Hepatocyte (in vitro differentiated cells): ENCODE data around the gene SSC5D. TPM values are rescaled to one million over a fixed set of nuclear protein-coding genes. Genes with fewer than 3 reads are reported as not detected.
A peak's percentile ranks its signal among the peaks of the same experiment; 100 is the strongest.

Experiments
- DNase-seq: peaks from one replicate; pipeline ENCODE4 v3.0.0-alpha.2; 2016; ENCODE audit warnings: low spot score
- H2AFZ ChIP-seq: fragments of 200-600 bp; sonication (generic); 2 replicates; pipeline ENCODE4 v1.6.0; 2016; ENCODE audit warnings: antibody characterized with exemption, mild to moderate bottlenecking
- H3K27ac ChIP-seq: fragments of 200-600 bp; sonication (generic); 2 replicates; pipeline ENCODE4 v1.5.1; 2016; ENCODE audit warnings: mild to moderate bottlenecking
- H3K27me3 ChIP-seq: fragments of 200-600 bp; sonication (generic); 2 replicates; pipeline ENCODE4 v1.6.1; 2016
- H3K36me3 ChIP-seq: fragments of 200-600 bp; sonication (generic); replicated peaks from 2 replicates; pipeline ENCODE4 v1.5.1; 2016; ENCODE audit warnings: low read depth; ENCODE audit not compliant: insufficient read depth
- H3K4me1 ChIP-seq: fragments of 200-600 bp; sonication (generic); 2 replicates; pipeline ENCODE4 v1.5.1; 2016; ENCODE audit warnings: mild to moderate bottlenecking, moderate library complexity; ENCODE audit not compliant: insufficient read depth
- H3K4me2 ChIP-seq: fragments of 200-600 bp; sonication (generic); 2 replicates; pipeline ENCODE4 v1.6.0; 2016
- H3K4me3 ChIP-seq: fragments of 200-600 bp; sonication (generic); 2 replicates; pipeline ENCODE4 v1.5.1; 2016; ENCODE audit warnings: mild to moderate bottlenecking
- H3K79me2 ChIP-seq: fragments of 200-600 bp; sonication (generic); 2 replicates; pipeline ENCODE4 v1.6.0; 2017; ENCODE audit warnings: mild to moderate bottlenecking
- H3K9me2 ChIP-seq: fragments of 200-600 bp; sonication (generic); replicated peaks from 2 replicates; pipeline ENCODE4 v1.6.0; 2017; ENCODE audit warnings: mild to moderate bottlenecking; ENCODE audit not compliant: insufficient read depth
- H3K9me3 ChIP-seq: fragments of 200-600 bp; sonication (generic); 2 replicates; pipeline ENCODE4 v1.5.1; 2016; ENCODE audit warnings: low read depth, mild to moderate bottlenecking
- H4K20me1 ChIP-seq: fragments of 200-600 bp; sonication (generic); 2 replicates; pipeline ENCODE4 v1.6.0; 2016; ENCODE audit warnings: mild to moderate bottlenecking; ENCODE audit not compliant: insufficient read depth, poor library complexity, severe bottlenecking
- CTCF ChIP-seq: fragments of 200-600 bp; sonication (generic); IDR thresholded peaks from 2 replicates; pipeline ENCODE4 v1.5.1; 2016; ENCODE audit warnings: antibody characterized with exemption, mild to moderate bottlenecking; ENCODE audit not compliant: poor library complexity
- EZH2 ChIP-seq: fragments of 200-600 bp; sonication (generic); IDR thresholded peaks from 2 replicates; pipeline ENCODE4 v1.6.1; 2016; ENCODE audit warnings: antibody characterized with exemption, mild to moderate bottlenecking, borderline replicate concordance
- EZH2phosphoT487 ChIP-seq: fragments of 200-600 bp; sonication (generic); IDR thresholded peaks from one replicate; pipeline ENCODE4 v1.6.1; 2018; ENCODE audit warnings: antibody characterized with exemption, mild to moderate bottlenecking, low read depth, moderate library complexity; ENCODE audit not compliant: unreplicated experiment, severe bottlenecking
- WGBS: methylation state at CpG from one replicate; pipeline ENCODE4 v1.1.6; 2016; ENCODE audit warnings: low lambda C conversion rate; ENCODE audit errors: missing lambda C conversion rate; 5-methylcytosine and 5-hydroxymethylcytosine counted together
- polyA plus RNA-seq: library from polyadenylated mRNA; unstranded; fragments of >200 nt; fragmentation: Nextera tagmentation; extraction: Ambion mirVana; gene quantifications from 2 replicates; pipeline ENCODE4 v1.2.1, GENCODE V29; 2016
- total RNA-seq: library from RNA; depleted of rRNA; stranded (reverse); fragments of >200 nt; gene quantifications from 2 replicates; pipeline ENCODE4 v1.2.3, GENCODE V29; 2014

SSC5D gene
- total and polyA plus RNA-seq, 2 experiments from 2014 or later: 0.80 to 5.1 TPM

- Histone ChIP-seq H3K79me2 (no peaks in the 10 kb centered on the region), H3K9me3 (no peaks in the 10 kb centered on the region), H3K4me3 (no peak within 1 kb of the TSS), H3K27ac (no peak within 1 kb of the TSS), H4K20me1 (no peaks in the 10 kb centered on the region), H3K27me3 (peaks cover 73% of the 10 kb centered on the region), H2AFZ (no peak within 1 kb of the TSS), H3K9me2 (no peaks in the 10 kb centered on the region), H3K36me3 (no peaks in the 10 kb centered on the region), H3K4me2 (peak within 1 kb of the TSS; percentile 46), H3K4me1 (no peaks in the 10 kb centered on the region)
- TF ChIP-seq EZH2phosphoT487 (no peak), CTCF (no peak), EZH2 (no peak)
- 4% methylated on average over 12 of the region's 43 CpGs for WGBS
- no peak for DNase-seq
These were observed 45.0 kb upstream of the SSC5D start, which contains the start of gene SHISA7 for GRCh38 chr19:55443045-55443823. SHISA7 (minus strand) TSS chr19:55443300; CDS start chr19:55442863, 437 bp downstream.

GRCh38 chr19:55443824-55444480, 44.3 kb upstream of the SSC5D start:
- TF ChIP-seq CTCF: no peak
- TF ChIP-seq EZH2: no peak
- TF ChIP-seq EZH2phosphoT487: no peak
- 60% methylated on average over 15 of the region's 18 CpGs for WGBS
- H4K20me1 ChIP-seq: no peaks in the 10 kb centered on the region
- no peaks in the 10 kb centered on the region for H3K9me3 ChIP-seq
- no peak overlapping the region for H3K4me2 ChIP-seq
- no peak overlapping the region for H3K4me3 ChIP-seq
- no peaks in the 10 kb centered on the region for H3K4me1 ChIP-seq
- H3K9me2 ChIP-seq: no peaks in the 10 kb centered on the region
- no peak overlapping the region for H2AFZ ChIP-seq
- H3K79me2 ChIP-seq: no peaks in the 10 kb centered on the region
- no peaks in the 10 kb centered on the region for H3K36me3 ChIP-seq
- no peak for DNase-seq
- H3K27ac ChIP-seq: no peak overlapping the region
- H3K27me3 ChIP-seq: peaks cover 71% of the 10 kb centered on the region

- Histone ChIP-seq H3K9me3 (no peaks in the 10 kb centered on the region), H2AFZ (no peak overlapping the region), H3K9me2 (no peaks in the 10 kb centered on the region), H3K79me2 (no peaks in the 10 kb centered on the region), H3K27ac (no peak overlapping the region), H3K27me3 (peaks cover 69% of the 10 kb centered on the region), H3K4me3 (no peak overlapping the region), H3K36me3 (no peaks in the 10 kb centered on the region), H4K20me1 (no peaks in the 10 kb centered on the region), H3K4me2 (no peak overlapping the region), H3K4me1 (no peaks in the 10 kb centered on the region)
- WGBS: 58% methylated on average over 11 of the region's 11 CpGs
- DNase-seq: no peak
- TF ChIP-seq EZH2: no peak
- no peak for TF ChIP-seq EZH2phosphoT487
- no peak for TF ChIP-seq CTCF
These were observed 43.6 kb upstream of the SSC5D start for GRCh38 chr19:55444646-55445045.
